Adrenal gland (tissue), 12 donors: ENCODE measurements around the gene KIF26A. TPM values are rescaled to one million over a fixed set of nuclear protein-coding genes. Genes with fewer than 3 reads are reported as not detected.

Source experiments
- DNase-seq, 7 donors: peaks; one replicate each; pipeline ENCODE4 v3.0.0-alpha.2; 2019 to 2020
- H3K27ac ChIP-seq, 5 donors: fragments of 200-600 bp; sonication (generic) in 4 of 5; 1 replicate in 3 of 5; 2 replicates in 2 of 5; pipeline versions ENCODE4 v1.5.1 to v1.8.0; 2016 to 2020; ENCODE audit warnings: mild to moderate bottlenecking in 1 of 5
- H3K27me3 ChIP-seq: fragments of 200-600 bp; 2 replicates; pipeline ENCODE4 v1.8.0; 2021
- H3K36me3 ChIP-seq, 2 donors: fragments of 200-600 bp; replicated peaks in 1 of 2; 1 replicate in 1 of 2; 2 replicates in 1 of 2; pipeline versions ENCODE4 v1.5.1 to v1.8.0; 2018 to 2022
- H3K4me1 ChIP-seq, 2 donors: fragments of 200-600 bp; replicated peaks in 1 of 2; 1 replicate in 1 of 2; 2 replicates in 1 of 2; pipeline versions ENCODE4 v1.5.1 to v1.8.0; 2018 to 2021
- H3K4me3 ChIP-seq, 4 donors: fragments of 200-600 bp; sonication (generic) in 3 of 4; one replicate each; pipeline ENCODE4 v1.5.1; 2016 to 2018
- H3K9me3 ChIP-seq, 3 donors: fragments of 200-600 bp; sonication (generic) in 1 of 3; replicated peaks in 1 of 3; 1 replicate in 2 of 3; 2 replicates in 1 of 3; pipeline versions ENCODE4 v1.5.1 to v1.8.0; 2016 to 2021
- CTCF ChIP-seq, 6 experiments: fragments of 450-650 bp in 4 of 6; fragments of 200-600 bp in 2 of 6; sonication (generic) in 1 of 6; IDR thresholded peaks; 1 replicate in 5 of 6; 2 replicates in 1 of 6; pipeline versions ENCODE4 v1.5.1 to v1.8.0; 2016 to 2021; ENCODE audit warnings: antibody characterized with exemption in 6 of 6, mild to moderate bottlenecking in 2 of 6, moderate library complexity in 1 of 6
- POLR2A ChIP-seq, 2 donors: fragments of 450-650 bp; IDR thresholded peaks; one replicate each; pipeline ENCODE4 v1.6.1; 2017; ENCODE audit warnings: antibody characterized with exemption in 2 of 2, mild to moderate bottlenecking in 2 of 2, moderate library complexity in 1 of 2
- WGBS, 4 donors: extraction: QIAGEN DNeasy Blood & Tissue Kit in 2 of 4; methylation state at CpG; one replicate each; pipeline versions ENCODE4 v1.1.5 to v1.1.7; 2013 to 2017; 5-methylcytosine and 5-hydroxymethylcytosine counted together
- intact Hi-C, 2 donors: fragments of 100-400 bp; cut with DNase I; formaldehyde crosslinking; loops; one replicate each; pipeline versions ENCODE4 v1.14.1 to v1.15.0; 2022 to 2023
- polyA plus RNA-seq, 3 donors: library from polyadenylated mRNA; stranded (reverse); fragments of 200-250 nt in 2 of 3; fragments of 350-450 nt in 1 of 3; fragmentation: Illumina TruSeq in 1 of 3; extraction: RNeasy Lipid Tissue Mini Kit (QIAGEN cat#74804) in 1 of 3; gene quantifications; one replicate each; pipeline ENCODE4 v1.2.3, GENCODE V29; 2013 to 2014
- total RNA-seq, 9 donors: library from RNA; depleted of rRNA in 4 of 9; stranded (reverse); fragments of >200 nt in 4 of 9; fragments of 120-200 nt in 1 of 9; fragmentation: NEBNext Ultra II Directional in 1 of 9; extraction: Animal tissue kit (Norgen Biotek cat#: 25700) in 1 of 9; gene quantifications; one replicate each; pipeline versions ENCODE4 v1.1.0 to v1.2.4, GENCODE V29; 2013 to 2023
- donor health status: healthy with polysubstance abuse.
- donor health status: Bipolar disorder and iron deficiency.
- donor health status: DM: yes; HTN: yes; CAD: no.
- donor health status: DM: no; HTN: no; CAD: no.
- donor health status: DM: no; HTN: no; CAD: no.
- donor health status: DM: yes; HTN: yes; CAD: no.

KIF26A gene
- total and polyA plus RNA-seq, 12 donors = 0.49 to 23.9 (median 6.5) TPM

GRCh38 chr14:104119119-104119487 is 19.3 kb upstream of the KIF26A start:
- H3K4me1 ChIP-seq = peaks cover 9 to 11% of the 10 kb centered on the region in 2 donors
- H3K4me3 ChIP-seq = no peak overlapping the region
- no peaks in the 10 kb centered on the region for H3K36me3 ChIP-seq
- TF ChIP-seq CTCF (IDR thresholded peaks at IDR 0.05) = no peak
- TF ChIP-seq POLR2A (IDR thresholded peaks at IDR 0.05) = no peak
- no peak overlapping the region for H3K27ac ChIP-seq
- no peak for DNase-seq
- peaks cover 36% of the 10 kb centered on the region for H3K27me3 ChIP-seq
- 62 to 83% (median 65%) methylated on average over 2 to 3 of the region's 3 CpGs for WGBS, 4 donors
- intact Hi-C loops = no loop called here
- peaks cover 0 to 5% (median 0%) of the 10 kb centered on the region in 3 donors for H3K9me3 ChIP-seq

GRCh38 chr14:104119488-104120251 is 18.7 kb upstream of the KIF26A start:
- Histone ChIP-seq H3K27ac (no peak overlapping the region), H3K36me3 (no peaks in the 10 kb centered on the region), H3K4me3 (no peak overlapping the region), H3K9me3 (peaks cover 0 to 7% (median 0%) of the 10 kb centered on the region in 3 donors), H3K4me1 (peaks cover 9 to 11% of the 10 kb centered on the region in 2 donors), H3K27me3 (peaks cover 36% of the 10 kb centered on the region)
- no peak for DNase-seq
- 61 to 72% (median 69%) methylated on average over 11 to 18 of the region's 18 CpGs for WGBS, 4 donors
- no peak for TF ChIP-seq POLR2A (IDR thresholded peaks at IDR 0.05)
- TF ChIP-seq CTCF (IDR thresholded peaks at IDR 0.05) = no peak
- intact Hi-C loops = no loop called here

GRCh38 chr14:104120281-104120741 is 18.1 kb upstream of the KIF26A start:
- WGBS, 4 donors = 67 to 78% (median 72%) methylated on average over 4 to 5 of the region's 5 CpGs
- Histone ChIP-seq H3K27ac (no peak overlapping the region), H3K9me3 (peaks cover 0 to 7% (median 0%) of the 10 kb centered on the region in 3 donors), H3K4me3 (no peak overlapping the region), H3K36me3 (no peaks in the 10 kb centered on the region), H3K4me1 (peaks cover 9 to 11% of the 10 kb centered on the region in 2 donors), H3K27me3 (peaks cover 36% of the 10 kb centered on the region)
- intact Hi-C loops = no loop called here
- TF ChIP-seq POLR2A (IDR thresholded peaks at IDR 0.05) (no peak), CTCF (IDR thresholded peaks at IDR 0.05) (no peak)
- DNase-seq = no peak

- Histone ChIP-seq H3K4me3 (no peak overlapping the region), H3K36me3 (no peaks in the 10 kb centered on the region), H3K4me1 (peaks cover 9 to 11% of the 10 kb centered on the region in 2 donors), H3K9me3 (peaks cover 0 to 7% (median 0%) of the 10 kb centered on the region in 3 donors), H3K27ac (no peak overlapping the region), H3K27me3 (peaks cover 30% of the 10 kb centered on the region)
- DNase-seq = no peak
- TF ChIP-seq CTCF (IDR thresholded peaks at IDR 0.05) (no peak), POLR2A (IDR thresholded peaks at IDR 0.05) (no peak)
- intact Hi-C loops = no loop called here
- WGBS, 4 donors = 73 to 87% (median 83%) methylated on average over 4 to 5 of the region's 5 CpGs
These were observed 17.2 kb upstream of the KIF26A start for GRCh38 chr14:104121142-104121541.
